ENCODE measurements around the gene FBXL16. TPM values are rescaled to one million over a fixed set of nuclear protein-coding genes. Genes with fewer than 3 reads are reported as not detected.

Gene FBXL16
- total RNA-seq, 1 experiment from 2014 or later = 22.2 TPM

GRCh38 chr16:719815-720446, 14.3 kb upstream of the FBXL16 start:
- peaks cover 31% of the 10 kb centered on the region; the same call in 1 of the 2 replicates for H3F3A ChIP-seq (ENCODE audit: insufficient read depth, low read depth)
- H3K9me2 ChIP-seq (ENCODE audit: insufficient read depth) = no peaks in the 10 kb centered on the region
- H3K79me2 ChIP-seq (ENCODE audit: low read depth) = peaks cover 8% of the 10 kb centered on the region
- H3K27ac ChIP-seq = peak overlapping the region; percentile 55; the same call in 1 of the 2 replicates
- no peak for TF ChIP-seq EZH2 (IDR thresholded peaks at IDR 0.05; ENCODE audit: low read depth)
- TF ChIP-seq CTCF (conservative IDR thresholded peaks at IDR 0.05) = no peak
- ChIA-PET CTCF (interaction anchor here (0.5 to 1.1 kb wide), 6 partner anchors 15 to 350 kb away, joined by 3 to 11 read pairs (median 4); partner anchors contain the start of genes MRPL28 and STUB1), POLR2A (ENCODE audit: unreplicated experiment) (interaction anchor here (0.5 to 1.0 kb wide), 5 partner anchors 8 to 154 kb away, joined by 4 to 9 read pairs (median 5); partner anchors contain the start of genes CIAO3 and METTL26)
- no peak overlapping the region for H2AFZ ChIP-seq
- H3K4me3 ChIP-seq = peak overlapping the region; percentile 98
- peak overlapping the region; percentile 94 for H3K4me2 ChIP-seq
- no peaks in the 10 kb centered on the region for H3K27me3 ChIP-seq (ENCODE audit: insufficient read depth, low read depth)
- peaks cover 12% of the 10 kb centered on the region; the same call in 1 of the 2 replicates for H4K20me1 ChIP-seq (ENCODE audit: insufficient read depth)
- no TSS peak for BruUV-seq (replicated peaks)
- peak in 1 of 2 experiments; percentile 43 for DNase-seq
- H3K36me3 ChIP-seq (ENCODE audit: low read depth) = no peaks in the 10 kb centered on the region
- H3K9me3 ChIP-seq (ENCODE audit: insufficient read depth, low read depth) = no peaks in the 10 kb centered on the region
- H3K4me1 ChIP-seq (replicated peaks; ENCODE audit: insufficient read depth) = peaks cover 35% of the 10 kb centered on the region
- intact Hi-C loops (cut with micrococcal nuclease; ENCODE audit: unreplicated experiment) = loop anchor here (2.0 kb wide), 1 partner anchor 65 kb away; no protein-coding TSS in a partner anchor

- peaks cover 38% of the 10 kb centered on the region; the same call in 1 of the 2 replicates for H3F3A ChIP-seq (ENCODE audit: insufficient read depth, low read depth)
- peaks cover 8% of the 10 kb centered on the region for H3K79me2 ChIP-seq (ENCODE audit: low read depth)
- no peak overlapping the region for H3K27ac ChIP-seq
- H3K4me1 ChIP-seq (replicated peaks; ENCODE audit: insufficient read depth) = peaks cover 43% of the 10 kb centered on the region
- no peak for DNase-seq
- TF ChIP-seq CTCF (conservative IDR thresholded peaks at IDR 0.05) (no peak), EZH2 (IDR thresholded peaks at IDR 0.05; ENCODE audit: low read depth) (no peak)
- H3K4me2 ChIP-seq = peak overlapping the region; percentile 94; the same call in 1 of the 2 replicates
- BruUV-seq (replicated peaks) = no TSS peak
- H4K20me1 ChIP-seq (ENCODE audit: insufficient read depth) = peaks cover 12% of the 10 kb centered on the region; the same call in 1 of the 2 replicates
- H3K9me3 ChIP-seq (ENCODE audit: insufficient read depth, low read depth) = no peaks in the 10 kb centered on the region
- no peaks in the 10 kb centered on the region for H3K9me2 ChIP-seq (ENCODE audit: insufficient read depth)
- no peak overlapping the region for H2AFZ ChIP-seq
- POLR2A ChIA-PET (ENCODE audit: unreplicated experiment) = no interaction called here
- H3K27me3 ChIP-seq (ENCODE audit: insufficient read depth, low read depth) = no peaks in the 10 kb centered on the region
- no peak overlapping the region for H3K4me3 ChIP-seq
- CTCF ChIA-PET = interaction anchor here (1.1 kb wide), 1 partner anchor 97 kb away, joined by 3 read pairs; no protein-coding TSS in a partner anchor
- no peaks in the 10 kb centered on the region for H3K36me3 ChIP-seq (ENCODE audit: low read depth)
- intact Hi-C loops (cut with micrococcal nuclease; ENCODE audit: unreplicated experiment) = no loop called here
Observed at GRCh38 chr16:718922-719321, 13.3 kb upstream of the FBXL16 start.

GRCh38 chr16:718389-718788, 12.8 kb upstream of the FBXL16 start:
- Histone ChIP-seq H2AFZ (no peak overlapping the region), H4K20me1 (ENCODE audit: insufficient read depth) (peaks cover 12% of the 10 kb centered on the region; the same call in 1 of the 2 replicates), H3K27ac (no peak overlapping the region), H3K9me3 (ENCODE audit: insufficient read depth, low read depth) (no peaks in the 10 kb centered on the region), H3K4me1 (replicated peaks; ENCODE audit: insufficient read depth) (peaks cover 45% of the 10 kb centered on the region), H3F3A (ENCODE audit: insufficient read depth, low read depth) (peaks cover 42% of the 10 kb centered on the region; the same call in 1 of the 2 replicates), H3K36me3 (ENCODE audit: low read depth) (no peaks in the 10 kb centered on the region), H3K9me2 (ENCODE audit: insufficient read depth) (no peaks in the 10 kb centered on the region), H3K4me2 (0 out of 2 replicates have a peak overlapping the region, but pooled peaks have one; percentile 94), H3K4me3 (no peak overlapping the region), H3K79me2 (ENCODE audit: low read depth) (peaks cover 8% of the 10 kb centered on the region), H3K27me3 (ENCODE audit: insufficient read depth, low read depth) (no peaks in the 10 kb centered on the region)
- DNase-seq = no peak
- ChIA-PET CTCF (no interaction called here), POLR2A (ENCODE audit: unreplicated experiment) (no interaction called here)
- intact Hi-C loops (cut with micrococcal nuclease; ENCODE audit: unreplicated experiment) = no loop called here
- TF ChIP-seq EZH2 (IDR thresholded peaks at IDR 0.05; ENCODE audit: low read depth) (no peak), CTCF (conservative IDR thresholded peaks at IDR 0.05) (no peak)
- no TSS peak for BruUV-seq (replicated peaks)

All from PC-9 (cell line).